Measurements from ENCODE around the gene TFAP2A.

- TF ChIP-seq ZFX (IDR thresholded peaks at IDR 0.05) (no peak), CTCF (conservative IDR thresholded peaks at IDR 0.05) (no peak)
Measured at GRCh38 chr6:10407674-10408054, 7.2 kb downstream of the TFAP2A start.
